GF-D8 (cell line): ENCODE data around the gene BCL6B.

Experiments used
- DNase-seq: peaks from one replicate; lab custom pipeline; 2025; lab: John Stamatoyannopoulos, UW

Gene BCL6B

GRCh38 chr17:7010523-7010922 is 12.3 kb upstream of the BCL6B start:
- no peak for DNase-seq

- DNase-seq = no peak
Measured at GRCh38 chr17:7011415-7011814, 11.4 kb upstream of the BCL6B start.

GRCh38 chr17:7011942-7012254 is 11.0 kb upstream of the BCL6B start:
- DNase-seq = no peak

- DNase-seq = peak; percentile 83
Measured at GRCh38 chr17:7014261-7014994, 8.4 kb upstream of the BCL6B start.

GRCh38 chr17:7014995-7015958 is 7.6 kb upstream of the BCL6B start:
- DNase-seq = no peak

GRCh38 chr17:7016418-7016817 is 6.4 kb upstream of the BCL6B start:
- DNase-seq = no peak

- no peak for DNase-seq
Measured at GRCh38 chr17:7016886-7017826, 5.7 kb upstream of the BCL6B start.

GRCh38 chr17:7017827-7018200 is 5.0 kb upstream of the BCL6B start:
- DNase-seq = no peak

- DNase-seq = no peak
Measured at GRCh38 chr17:7018331-7018964, 4.4 kb upstream of the BCL6B start.

- DNase-seq = no peak
Measured at GRCh38 chr17:7019367-7019766, 3.5 kb upstream of the BCL6B start.

GRCh38 chr17:7019839-7020519 is 2.9 kb upstream of the BCL6B start:
- no peak for DNase-seq

- no peak for DNase-seq
Measured at GRCh38 chr17:7020894-7021664, 1.8 kb upstream of the BCL6B start.

- DNase-seq = peak; percentile 25
Measured at GRCh38 chr17:7021993-7022778, 664 bp upstream of the BCL6B start.

- no peak for DNase-seq
Measured at GRCh38 chr17:7023576-7024401, 939 bp downstream of the BCL6B start.

- no peak for DNase-seq
Measured at GRCh38 chr17:7024402-7024785, 1.5 kb downstream of the BCL6B start.

GRCh38 chr17:7025245-7025644 is 2.4 kb downstream of the BCL6B start:
- DNase-seq = no peak

GRCh38 chr17:7026471-7027115 is 3.7 kb downstream of the BCL6B start:
- DNase-seq = no peak

GRCh38 chr17:7027335-7027734 is 4.5 kb downstream of the BCL6B start:
- DNase-seq = no peak
